Right renal pelvis (tissue), 4 donors: Measurements from ENCODE around the gene RXRA. TPM values are rescaled to one million over a fixed set of nuclear protein-coding genes. Genes with fewer than 3 reads are reported as not detected.

ENCODE experiments used
- DNase-seq, 4 donors: peaks; one replicate each; pipeline ENCODE4 v3.0.0-alpha.2; 2013; ENCODE audit warnings: low read depth in 4 of 4, low spot score in 3 of 4, missing footprints in 1 of 4
- polyA plus RNA-seq, 4 donors: library from polyadenylated mRNA; unstranded; fragments of 120-200 nt; gene quantifications; one replicate each; pipeline ENCODE4 v1.2.1, GENCODE V29; 2013; ENCODE audit not compliant: insufficient read length in 4 of 4

The RXRA gene
- polyA plus RNA-seq, 4 donors = 42.5 to 56.0 (median 46.7) TPM

DNA sequence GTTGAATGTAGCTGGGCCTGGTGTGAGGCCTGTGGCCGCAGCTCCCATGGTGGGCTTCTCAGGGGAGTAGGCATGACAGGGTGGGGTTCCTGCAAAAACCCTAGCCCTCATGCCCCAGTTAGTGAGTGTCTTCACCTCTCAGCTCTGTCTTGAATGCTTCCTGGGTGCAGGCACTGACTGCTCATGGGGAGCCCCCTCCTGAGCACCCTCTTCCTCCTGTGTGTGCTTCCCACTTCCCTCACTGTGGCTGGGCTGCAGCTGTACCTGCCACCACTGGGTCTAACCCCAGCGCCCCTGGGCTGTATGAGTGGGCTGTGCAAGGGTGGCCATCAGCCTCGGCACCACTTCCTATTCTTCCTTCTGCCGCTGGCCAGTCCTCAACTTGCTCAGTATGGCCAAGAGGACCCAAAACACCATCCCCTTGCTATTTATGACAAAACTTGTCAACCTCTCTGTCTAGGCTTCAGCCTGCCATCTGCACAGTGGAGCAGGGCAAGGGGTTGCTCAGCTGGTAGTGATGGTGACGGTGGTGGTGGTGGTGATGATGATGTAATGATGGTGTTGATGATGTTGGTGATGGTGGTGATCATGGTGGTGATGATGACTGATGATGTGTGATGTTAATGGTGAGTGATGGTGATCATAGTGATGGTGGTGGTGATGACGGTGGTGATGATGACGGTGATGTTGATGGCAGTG is 67.5 kb downstream of the RXRA start:
- no peak for DNase-seq

GRCh38 chr9:134395002-134395517 is 68.8 kb downstream of the RXRA start:
- DNase-seq = no peak

DNA sequence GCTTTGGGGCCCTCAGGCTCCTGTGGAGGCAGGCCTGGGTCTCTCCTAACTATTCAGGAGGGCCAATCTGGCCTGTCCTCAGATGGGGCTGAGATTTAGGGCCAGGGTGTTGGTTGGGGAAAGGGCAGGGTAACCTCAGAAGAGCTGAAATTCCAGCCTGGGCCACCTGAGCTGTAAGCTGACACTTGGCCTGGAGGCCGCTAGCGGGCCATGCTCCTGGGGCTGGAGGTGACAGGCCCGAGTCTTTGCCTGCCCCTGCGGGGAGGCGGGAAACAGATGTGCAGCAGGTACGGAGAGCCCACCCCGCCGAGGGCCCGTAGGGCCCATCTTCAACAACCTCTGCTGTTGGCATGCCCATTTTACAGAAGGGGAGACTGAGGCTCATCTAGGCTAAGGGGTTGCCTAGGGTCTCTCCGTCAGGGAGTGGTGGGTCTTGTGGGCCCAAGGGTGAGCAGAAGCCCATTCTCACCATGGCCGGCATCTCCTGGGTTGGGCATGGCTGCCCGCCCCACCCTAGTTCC is 69.5 kb downstream of the RXRA start:
- no peak for DNase-seq

DNA sequence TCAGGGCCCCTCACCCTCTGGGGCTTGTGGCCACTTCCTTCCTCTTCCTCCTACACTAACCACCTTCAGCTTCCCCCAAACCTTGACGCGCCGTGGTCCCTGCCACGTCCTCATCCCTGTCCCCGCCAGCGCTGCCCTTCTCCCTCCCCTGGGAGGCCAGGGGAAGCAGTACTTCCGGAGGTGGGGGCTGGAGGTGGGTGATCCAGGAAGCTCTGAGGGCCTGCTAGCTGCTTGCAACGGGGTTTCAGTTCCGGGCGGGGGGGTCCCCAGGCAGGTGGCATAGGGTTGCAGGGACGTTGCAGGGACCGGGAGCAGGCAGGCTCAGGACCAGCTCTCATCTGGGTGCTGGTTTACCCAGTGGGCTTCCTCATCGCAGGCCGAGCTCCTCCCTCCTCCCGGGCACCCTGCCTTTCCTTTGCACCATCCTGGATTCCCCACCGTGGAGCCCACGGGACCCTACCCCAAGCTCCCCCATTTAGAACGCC is 70.0 kb downstream of the RXRA start:
- no peak for DNase-seq

GRCh38 chr9:134396825-134397224 is 70.6 kb downstream of the RXRA start:
- DNase-seq = no peak

DNA sequence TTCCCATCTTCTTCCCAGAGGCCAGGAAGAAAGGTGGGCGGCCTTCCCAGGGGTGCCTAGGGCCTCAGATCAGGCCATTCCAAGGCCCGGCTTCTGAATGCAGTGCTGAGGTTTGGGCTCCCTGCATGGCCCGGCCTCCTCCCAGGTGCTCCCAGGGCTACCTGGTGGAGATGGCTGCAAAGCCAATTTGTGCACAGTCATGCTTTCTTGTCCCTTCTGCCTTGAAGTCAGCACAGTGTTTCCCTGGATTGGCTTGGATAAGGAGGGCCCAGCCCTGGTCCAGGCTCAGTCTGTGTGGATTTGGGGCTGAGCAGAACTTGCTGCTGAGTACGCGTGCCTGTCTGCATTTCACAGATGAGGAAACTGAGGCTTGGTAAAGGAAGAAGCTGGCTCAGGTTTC is 72.5 kb downstream of the RXRA start:
- no peak for DNase-seq

DNA sequence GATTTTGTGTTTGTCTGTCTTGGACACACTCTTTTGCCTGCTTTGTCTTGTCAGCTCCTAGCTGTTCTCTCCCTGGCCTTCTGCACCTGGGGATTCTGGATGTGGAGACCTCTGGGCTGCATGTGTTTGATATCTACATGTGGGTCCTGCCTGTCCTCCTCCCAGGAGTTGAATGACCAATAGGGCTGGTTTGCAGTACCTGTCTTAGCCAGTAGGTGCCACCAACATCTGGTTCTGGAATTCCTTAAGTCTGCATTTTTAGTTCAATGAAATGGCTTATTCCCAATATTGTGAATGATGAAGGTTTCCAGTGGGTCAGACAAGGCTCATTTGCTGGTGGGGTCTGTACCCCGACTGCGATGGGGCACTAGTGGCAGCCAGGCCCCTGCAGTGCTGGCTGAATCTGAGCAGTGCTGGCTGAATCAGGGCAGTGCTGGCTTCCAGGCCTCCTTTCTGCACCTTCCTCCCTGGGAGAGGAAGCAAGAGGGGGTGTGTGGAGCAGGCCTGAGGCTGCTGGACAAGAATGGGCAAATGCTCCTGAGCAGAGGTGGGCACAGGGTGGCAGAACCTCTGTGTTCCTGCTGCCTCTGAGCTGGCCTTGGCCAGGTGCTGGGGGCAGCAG is 73.3 kb downstream of the RXRA start:
- DNase-seq = no peak

- no peak for DNase-seq
These were observed 74.0 kb downstream of the RXRA start for GRCh38 chr9:134400283-134400682.

- DNase-seq = no peak
These were observed 75.1 kb downstream of the RXRA start for GRCh38 chr9:134401391-134401790.

- DNase-seq = no peak
These were observed 75.9 kb downstream of the RXRA start for GRCh38 chr9:134402182-134402581.

GRCh38 chr9:134403292-134403681 is 77.0 kb downstream of the RXRA start:
- no peak for DNase-seq

DNA sequence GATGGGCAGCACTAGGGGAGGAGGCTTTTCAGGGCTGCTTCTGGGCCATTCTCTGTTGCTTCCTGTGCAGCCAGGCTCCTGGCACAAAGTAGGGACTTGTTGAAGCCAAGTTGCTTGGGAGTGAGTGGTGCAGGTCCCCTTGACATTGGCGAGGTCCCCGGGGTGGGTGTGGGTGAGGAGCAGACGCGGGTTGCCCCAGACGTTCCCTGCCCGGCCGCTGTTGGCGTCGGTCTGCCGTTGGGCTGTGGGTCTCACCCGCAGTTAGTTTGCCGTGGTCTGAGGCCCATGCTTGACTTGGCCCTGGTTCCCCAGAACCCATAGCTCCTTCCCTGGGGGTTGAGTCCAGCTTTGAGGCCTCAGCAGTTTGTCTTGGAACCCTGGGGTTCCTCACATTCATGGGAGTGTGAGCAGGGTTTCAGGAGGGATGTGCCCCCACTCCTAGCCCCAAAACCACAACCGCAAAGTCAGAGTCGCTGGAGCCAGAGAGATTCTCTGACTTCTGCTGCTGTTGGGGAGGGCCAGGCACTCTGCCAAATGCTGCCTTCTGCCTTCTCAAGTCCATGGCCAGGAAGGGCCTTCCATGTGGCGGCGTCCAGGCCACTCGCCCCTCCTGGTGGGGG is 77.5 kb downstream of the RXRA start:
- DNase-seq = no peak

GRCh38 chr9:134404376-134405358 is 78.4 kb downstream of the RXRA start:
- no peak for DNase-seq

- no peak for DNase-seq
These were observed 79.3 kb downstream of the RXRA start for GRCh38 chr9:134405527-134405926.

- DNase-seq = no peak
These were observed 80.3 kb downstream of the RXRA start for GRCh38 chr9:134406366-134407120.

- peak in 3 of 4 donors; percentile 65 to 77 (median 68) for DNase-seq
These were observed 81.0 kb downstream of the RXRA start for GRCh38 chr9:134407121-134407779.

- DNase-seq = no peak
These were observed 82.1 kb downstream of the RXRA start for GRCh38 chr9:134408389-134408788.

GRCh38 chr9:134408939-134409737 is 82.9 kb downstream of the RXRA start:
- no peak for DNase-seq
